ENCODE results near the gene LMCD1.

- TF ChIP-seq POLR2AphosphoS5 (IDR thresholded peaks at IDR 0.05; ENCODE audit: low read depth, low read length) (no peak), CTCF (IDR thresholded peaks at IDR 0.05; ENCODE audit: control extremely low read depth in 1 of 3, insufficient read depth in 1 of 3, low read depth in 1 of 3, low read length in 3 of 3) (no peak), SIN3A (conservative IDR thresholded peaks at IDR 0.05 in 1 of 2, IDR thresholded peaks at IDR 0.05 in 1 of 2; ENCODE audit: low read depth in 1 of 2, low read length in 2 of 2) (no peak), RXRA (IDR thresholded peaks at IDR 0.05; ENCODE audit: insufficient read depth, low read depth, low read length) (no peak), CBX5 (IDR thresholded peaks at IDR 0.05; ENCODE audit: low read depth, low read length) (no peak), JUN (IDR thresholded peaks at IDR 0.05; ENCODE audit: low read depth, low read length) (no peak), EZH2 (IDR thresholded peaks at IDR 0.05; ENCODE audit: low read depth, low read length, severe bottlenecking) (no peak)
Measured at GRCh38 chr3:8603115-8603710, 101.6 kb downstream of the LMCD1 start.

Data from H1 (cell line).